Measurements from ENCODE around the gene MYORG. TPM values are rescaled to one million over a fixed set of nuclear protein-coding genes. Genes with fewer than 3 reads are reported as not detected.

Gene MYORG
- total RNA-seq, 4 donors from 2014 or later, result 42.0 to 113 (median 66.3) TPM

DNA sequence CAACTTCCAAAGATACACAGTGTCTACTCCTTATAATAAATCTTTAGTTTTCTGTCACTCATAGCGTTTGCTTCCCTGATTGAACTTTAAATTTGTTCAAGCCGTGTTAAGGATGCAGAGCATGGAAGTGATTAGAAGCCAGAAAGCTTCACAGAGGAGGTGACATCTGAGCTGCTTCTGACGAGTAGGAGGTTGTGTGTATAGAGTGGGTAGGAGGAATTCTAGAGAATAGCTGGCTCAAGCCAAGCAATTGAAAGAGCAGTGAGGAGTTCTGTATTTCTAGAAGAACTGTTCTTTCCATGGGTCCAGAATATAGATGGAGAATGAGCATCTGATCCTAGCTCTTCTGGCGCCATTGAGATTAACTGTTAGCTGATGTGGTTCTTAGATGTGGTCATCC is 41.3 kb downstream of the MYORG start:
- Histone ChIP-seq H3K4me3 (no peak overlapping the region), H3K27ac (no peak overlapping the region), H3K27me3 (no peaks in the 10 kb centered on the region), H3K4me1 (peaks cover 3 to 11% (median 5%) of the 10 kb centered on the region in 4 donors), H3K36me3 (peaks cover 0 to 12% (median 5%) of the 10 kb centered on the region in 4 donors), H3K9me3 (no peaks in the 10 kb centered on the region)
- in situ Hi-C loops (cut with MboI; ENCODE audit: low pct_ligation_motif_present in 1 of 4, low pct_unique_long_range_greater_than_20kb in 1 of 4, low sequenced_read_pairs in 3 of 4) (loop anchor here in 1 of 4 donors (10.0 kb wide), 1 partner anchor 49 kb away; no protein-coding TSS in a partner anchor), intact Hi-C loops (cut with DNase I; ENCODE audit: low total_unique reads) (loop anchor here (10.0 kb wide), 1 partner anchor 259 kb away; no protein-coding TSS in a partner anchor)
- no peak for TF ChIP-seq POLR2A (IDR thresholded peaks at IDR 0.05)
- TF ChIP-seq EP300 (IDR thresholded peaks at IDR 0.05; ENCODE audit: low read depth), result no peak
- no peak for TF ChIP-seq CTCF (IDR thresholded peaks at IDR 0.05)
- no peak for TF ChIP-seq POLR2AphosphoS5 (IDR thresholded peaks at IDR 0.05)
- 78 to 92% methylated on average over 3 to 4 of the region's 4 CpGs for WGBS, 2 donors (ENCODE audit: low coverage in 1 of 2)
- DNase-seq, result no peak

- no peak for TF ChIP-seq CTCF (IDR thresholded peaks at IDR 0.05)
- Histone ChIP-seq H3K27me3 (no peaks in the 10 kb centered on the region), H3K4me3 (no peak overlapping the region), H3K27ac (no peak overlapping the region), H3K4me1 (peaks cover 6 to 13% (median 8%) of the 10 kb centered on the region in 4 donors), H3K9me3 (no peaks in the 10 kb centered on the region), H3K36me3 (peaks cover 0 to 12% (median 5%) of the 10 kb centered on the region in 4 donors)
- DNase-seq, result no peak
- intact Hi-C loops (cut with DNase I; ENCODE audit: low total_unique reads) (loop anchor here (10.0 kb wide), 1 partner anchor 260 kb away; no protein-coding TSS in a partner anchor), in situ Hi-C loops (cut with MboI; ENCODE audit: low pct_ligation_motif_present in 1 of 4, low pct_unique_long_range_greater_than_20kb in 1 of 4, low sequenced_read_pairs in 3 of 4) (loop anchor here in 1 of 4 donors (10.0 kb wide), 1 partner anchor 50 kb away; no protein-coding TSS in a partner anchor)
- WGBS, 2 donors (ENCODE audit: low coverage in 1 of 2), result 60 to 87% methylated on average over 1 to 2 of the region's 2 CpGs
Measured at GRCh38 chr9:34334916-34335315, 41.8 kb downstream of the MYORG start.

DNA sequence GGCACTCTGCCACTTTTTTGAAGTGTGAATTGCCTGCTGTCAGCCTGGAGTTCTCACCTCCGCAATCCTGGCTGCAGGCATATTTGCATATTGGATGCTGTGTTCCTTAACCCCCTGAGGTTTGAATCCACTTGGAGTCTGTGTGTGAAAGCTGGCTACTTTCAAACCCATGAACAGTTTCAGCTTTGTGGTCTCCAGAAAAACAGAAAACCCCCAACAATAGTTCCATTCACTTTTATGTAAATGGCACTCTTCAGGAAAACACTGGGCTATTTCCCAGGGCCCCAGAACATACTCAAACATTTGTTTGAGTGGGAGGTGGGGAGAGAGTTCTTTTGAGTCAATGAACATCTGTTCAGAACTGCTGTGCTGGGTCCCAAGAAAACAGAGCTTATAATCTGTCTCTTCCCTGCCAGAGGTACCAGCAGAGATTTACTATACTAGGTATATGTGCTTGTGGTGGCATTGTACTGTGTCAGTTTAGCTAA is 42.3 kb downstream of the MYORG start:
- intact Hi-C loops (cut with DNase I; ENCODE audit: low total_unique reads), result loop anchor here (10.0 kb wide), 1 partner anchor 260 kb away; no protein-coding TSS in a partner anchor
- H3K27me3 ChIP-seq, result no peaks in the 10 kb centered on the region
- H3K4me1 ChIP-seq, result peaks cover 6 to 13% (median 9%) of the 10 kb centered on the region in 4 donors
- in situ Hi-C loops (cut with MboI; ENCODE audit: low pct_ligation_motif_present in 1 of 4, low pct_unique_long_range_greater_than_20kb in 1 of 4, low sequenced_read_pairs in 3 of 4), result loop anchor here in 1 of 4 donors (10.0 kb wide), 1 partner anchor 50 kb away; no protein-coding TSS in a partner anchor
- peaks cover 0 to 8% (median 3%) of the 10 kb centered on the region in 4 donors for H3K36me3 ChIP-seq
- no peak overlapping the region for H3K27ac ChIP-seq
- H3K9me3 ChIP-seq, result no peaks in the 10 kb centered on the region
- H3K4me3 ChIP-seq, result no peak overlapping the region
- TF ChIP-seq EP300 (IDR thresholded peaks at IDR 0.05; ENCODE audit: low read depth) (no peak), POLR2AphosphoS5 (IDR thresholded peaks at IDR 0.05) (no peak), CTCF (IDR thresholded peaks at IDR 0.05) (no peak), POLR2A (IDR thresholded peaks at IDR 0.05) (no peak)
- DNase-seq, result no peak
- 33 to 57% methylated on average over 1 of the region's 1 CpG for WGBS, 2 donors (ENCODE audit: low coverage in 1 of 2)

DNA sequence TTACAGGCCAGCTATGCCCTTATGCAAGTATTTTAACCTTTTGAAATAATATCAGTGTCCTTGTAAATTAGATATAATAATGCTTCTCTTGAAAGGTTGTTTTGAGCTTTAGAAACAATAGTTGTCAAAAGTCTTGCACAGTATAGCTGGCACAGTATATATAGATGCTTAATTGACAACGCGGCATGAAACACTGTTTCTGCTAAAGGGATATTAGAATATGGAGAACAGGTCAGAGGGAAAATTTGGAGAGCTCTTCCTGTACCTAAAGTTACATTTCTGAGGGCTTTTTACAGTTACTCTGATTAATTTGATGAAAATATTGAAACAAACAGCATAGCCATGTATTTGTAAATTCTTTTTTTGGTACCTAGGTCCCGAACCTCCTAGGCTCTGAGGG is 42.9 kb downstream of the MYORG start:
- intact Hi-C loops (cut with DNase I; ENCODE audit: low total_unique reads) (loop anchor here (2.0 to 10.0 kb wide), 2 partner anchors 45 to 261 kb away; no protein-coding TSS in a partner anchor), in situ Hi-C loops (cut with MboI; ENCODE audit: low pct_ligation_motif_present in 1 of 4, low pct_unique_long_range_greater_than_20kb in 1 of 4, low sequenced_read_pairs in 3 of 4) (loop anchor here in 1 of 4 donors (10.0 kb wide), 1 partner anchor 51 kb away; no protein-coding TSS in a partner anchor)
- WGBS, 2 donors (ENCODE audit: low coverage in 1 of 2), result 48 to 77% methylated on average over 3 of the region's 3 CpGs
- no peaks in the 10 kb centered on the region for H3K9me3 ChIP-seq
- no peak overlapping the region for H3K4me3 ChIP-seq
- DNase-seq, result no peak
- H3K4me1 ChIP-seq, result peaks cover 6 to 13% (median 9%) of the 10 kb centered on the region in 4 donors
- H3K36me3 ChIP-seq, result peaks cover 0 to 4% (median under 1%) of the 10 kb centered on the region in 4 donors
- H3K27me3 ChIP-seq, result no peaks in the 10 kb centered on the region
- TF ChIP-seq POLR2A (IDR thresholded peaks at IDR 0.05), result no peak
- TF ChIP-seq CTCF (IDR thresholded peaks at IDR 0.05), result no peak
- TF ChIP-seq POLR2AphosphoS5 (IDR thresholded peaks at IDR 0.05), result no peak
- TF ChIP-seq EP300 (IDR thresholded peaks at IDR 0.05; ENCODE audit: low read depth), result no peak
- H3K27ac ChIP-seq, result peak overlapping the region in 1 of 4 donors; percentile 5

All from transverse colon (tissue), 4 donors.